Liver (tissue), 9 donors: ENCODE results near the gene SIPA1L3. TPM values are rescaled to one million over a fixed set of nuclear protein-coding genes. Genes with fewer than 3 reads are reported as not detected.

ENCODE experiments used
- DNase-seq: peaks from one replicate; pipeline ENCODE4 v3.0.0-alpha.2; 2017; ENCODE audit warnings: low spot score
- H3K27ac ChIP-seq, 2 donors: one replicate each; pipeline ENCODE4 v1.7.0; 2013; ENCODE audit warnings: inconsistent platforms in 2 of 2, low read length in 2 of 2, control low read depth in 1 of 2, low read depth in 1 of 2, mild to moderate bottlenecking in 1 of 2
- H3K27me3 ChIP-seq, 4 donors: one replicate each; pipeline versions ENCODE4 v1.6.1 to v1.7.0; 2013; ENCODE audit warnings: low read length in 3 of 4, inconsistent platforms in 1 of 4, mild to moderate bottlenecking in 1 of 4, moderate library complexity in 1 of 4; ENCODE audit not compliant: control insufficient read depth in 4 of 4, insufficient read depth in 4 of 4
- H3K36me3 ChIP-seq, 4 donors: one replicate each; pipeline versions ENCODE4 v1.6.1 to v1.7.0; 2013; ENCODE audit warnings: low read length in 3 of 4, mild to moderate bottlenecking in 3 of 4, low read depth in 1 of 4, moderate library complexity in 1 of 4; ENCODE audit not compliant: control insufficient read depth in 4 of 4, insufficient read depth in 3 of 4
- H3K4me1 ChIP-seq, 4 donors: one replicate each; pipeline versions ENCODE4 v1.6.1 to v1.7.0; 2013; ENCODE audit warnings: low read length in 3 of 4, mild to moderate bottlenecking in 3 of 4, moderate library complexity in 1 of 4; ENCODE audit not compliant: control insufficient read depth in 4 of 4, insufficient read depth in 4 of 4
- H3K4me3 ChIP-seq, 3 donors: one replicate each; pipeline versions ENCODE4 v1.6.1 to v1.7.0; 2013; ENCODE audit warnings: low read length in 3 of 3, control low read depth in 1 of 3, low read depth in 1 of 3, mild to moderate bottlenecking in 1 of 3
- H3K9ac ChIP-seq, 2 donors: one replicate each; pipeline ENCODE4 v1.7.0; 2013; ENCODE audit warnings: low read length in 2 of 2, mild to moderate bottlenecking in 2 of 2, moderate library complexity in 2 of 2, control low read depth in 1 of 2, low read depth in 1 of 2
- H3K9me3 ChIP-seq, 4 donors: one replicate each; pipeline versions ENCODE4 v1.6.1 to v1.7.0; 2013; ENCODE audit warnings: low read length in 3 of 4; ENCODE audit not compliant: control insufficient read depth in 4 of 4
- ATF3 ChIP-seq: IDR thresholded peaks from 2 replicates; pipeline ENCODE4 v1.6.1; 2016; ENCODE audit warnings: antibody characterized with exemption
- CTCF ChIP-seq: fragments of 150-350 bp; IDR thresholded peaks from 2 replicates; pipeline ENCODE4 v1.5.1; 2017; ENCODE audit warnings: improper control_type of control experiment, low read depth, low read length; ENCODE audit not compliant: missing input control
- EGR1 ChIP-seq, 2 donors: IDR thresholded peaks; 2 replicates each; pipeline ENCODE4 v1.6.1; 2016 to 2018; ENCODE audit warnings: antibody characterized with exemption in 2 of 2, low read depth in 2 of 2
- FOXA1 ChIP-seq: IDR thresholded peaks from 2 replicates; pipeline ENCODE4 v1.6.1; 2016; ENCODE audit warnings: antibody characterized with exemption
- FOXA2 ChIP-seq: IDR thresholded peaks from 2 replicates; pipeline ENCODE4 v1.6.1; 2016; ENCODE audit warnings: antibody characterized with exemption
- GABPA ChIP-seq, 2 donors: IDR thresholded peaks in 1 of 2; conservative IDR thresholded peaks in 1 of 2; 2 replicates each; pipeline ENCODE4 v1.6.1; 2016; ENCODE audit warnings: antibody characterized with exemption in 2 of 2, mild to moderate bottlenecking in 1 of 2, moderate library complexity in 1 of 2
- HNF4A ChIP-seq, 2 donors: conservative IDR thresholded peaks; 2 replicates each; pipeline ENCODE4 v1.6.1; 2016; ENCODE audit warnings: antibody characterized with exemption in 2 of 2, mild to moderate bottlenecking in 2 of 2
- HNF4G ChIP-seq: IDR thresholded peaks from 2 replicates; pipeline ENCODE4 v1.6.1; 2016; ENCODE audit warnings: antibody characterized with exemption
- JUND ChIP-seq, 2 donors: IDR thresholded peaks; 2 replicates each; pipeline ENCODE4 v1.6.1; 2016; ENCODE audit warnings: antibody characterized with exemption in 2 of 2
- MAX ChIP-seq: IDR thresholded peaks from 2 replicates; pipeline ENCODE4 v1.6.1; 2016; ENCODE audit warnings: antibody characterized with exemption
- NR2F2 ChIP-seq: IDR thresholded peaks from 2 replicates; pipeline ENCODE4 v1.6.1; 2016; ENCODE audit warnings: antibody characterized with exemption
- RAD21 ChIP-seq, 2 donors: IDR thresholded peaks; 2 replicates each; pipeline ENCODE4 v1.6.1; 2016; ENCODE audit warnings: antibody characterized with exemption in 2 of 2, mild to moderate bottlenecking in 2 of 2
- REST ChIP-seq: IDR thresholded peaks from 2 replicates; pipeline ENCODE4 v1.6.1; 2016; ENCODE audit warnings: antibody characterized with exemption, mild to moderate bottlenecking
- RXRA ChIP-seq, 2 donors: IDR thresholded peaks; 2 replicates each; pipeline ENCODE4 v1.6.1; 2017 to 2018; ENCODE audit warnings: antibody characterized with exemption in 2 of 2, mild to moderate bottlenecking in 1 of 2
- SP1 ChIP-seq: IDR thresholded peaks from 2 replicates; pipeline ENCODE4 v1.6.1; 2018; ENCODE audit warnings: antibody characterized with exemption, mild to moderate bottlenecking
- TAF1 ChIP-seq: conservative IDR thresholded peaks from 2 replicates; pipeline ENCODE4 v1.6.1; 2016; ENCODE audit warnings: antibody characterized with exemption, mild to moderate bottlenecking
- YY1 ChIP-seq: IDR thresholded peaks from 2 replicates; pipeline ENCODE4 v1.6.1; 2016; ENCODE audit warnings: antibody characterized with exemption, mild to moderate bottlenecking
- ZBTB33 ChIP-seq: IDR thresholded peaks from 2 replicates; pipeline ENCODE4 v1.6.1; 2016; ENCODE audit warnings: antibody characterized with exemption
- WGBS: extraction: QIAGEN DNeasy Blood & Tissue Kit; methylation state at CpG from one replicate; pipeline ENCODE4 v1.1.7; 2013; 5-methylcytosine and 5-hydroxymethylcytosine counted together
- polyA plus RNA-seq, 2 donors: library from polyadenylated mRNA; stranded (reverse) in 1 of 2; unstranded in 1 of 2; fragments of 200-250 nt in 1 of 2; fragments of >200 nt in 1 of 2; fragmentation: Nextera tagmentation in 1 of 2; extraction: Ambion mirVana in 1 of 2; gene quantifications; one replicate each; pipeline versions ENCODE4 v1.2.1 to v1.2.3, GENCODE V29; 2013 to 2015
- total RNA-seq, 2 donors: library from RNA; depleted of rRNA; stranded (reverse); fragments of >200 nt; gene quantifications; one replicate each; pipeline ENCODE4 v1.2.3, GENCODE V29; 2014
- donor health status: healthy.
- donor health status: healthy.
- donor health status: healthy.
- donor health status: healthy.
- donor health status: healthy.

SIPA1L3 gene
- total and polyA plus RNA-seq, 4 donors = 2.4 to 10.0 (median 4.4) TPM

- Histone ChIP-seq H3K9me3 (no peaks in the 10 kb centered on the region), H3K27ac (peak within 1 kb of the TSS; percentile 69 to 71), H3K4me3 (peak within 1 kb of the TSS; percentile 90 to 98 (median 98)), H3K4me1 (peaks cover 0 to 19% (median 13%) of the 10 kb centered on the region in 4 donors), H3K9ac (peak within 1 kb of the TSS; percentile 42 to 71), H3K27me3 (no peaks in the 10 kb centered on the region), H3K36me3 (no peaks in the 10 kb centered on the region)
- peak; percentile 55 for DNase-seq
- 10% methylated on average over 63 of the region's 63 CpGs for WGBS
- TF ChIP-seq FOXA2 (no peak), RAD21 (IDR thresholded peaks at IDR 0.05) (no peak), NR2F2 (no peak), EGR1 (IDR thresholded peaks at IDR 0.05; ENCODE audit: low read depth in 2 of 2) (no peak), SP1 (no peak), RXRA (IDR thresholded peaks at IDR 0.05) (no peak)
These were observed 801 bp upstream of the SIPA1L3 start, which contains the start of gene WDR87 for GRCh38 chr19:37905946-37906868. WDR87 (minus strand) TSS chr19:37906594; CDS start chr19:37898239, 8,355 bp downstream.

- DNase-seq = no peak
- WGBS = 31% methylated on average over 13 of the region's 13 CpGs
- H3K27me3 ChIP-seq = no peaks in the 10 kb centered on the region
- no peak overlapping the region for H3K27ac ChIP-seq
- no peak for TF ChIP-seq EGR1 (IDR thresholded peaks at IDR 0.05; ENCODE audit: low read depth in 2 of 2)
- TF ChIP-seq CTCF = no peak
- TF ChIP-seq FOXA2 = no peak
- no peak for TF ChIP-seq HNF4G
- TF ChIP-seq HNF4A (conservative IDR thresholded peaks at IDR 0.05) = no peak
- TF ChIP-seq JUND (IDR thresholded peaks at IDR 0.05) = no peak
- TF ChIP-seq GABPA (IDR thresholded peaks at IDR 0.05 in 1 of 2, conservative IDR thresholded peaks at IDR 0.05 in 1 of 2) = no peak
- TF ChIP-seq YY1 = no peak
- TF ChIP-seq TAF1 = no peak
- TF ChIP-seq ATF3 = no peak
- TF ChIP-seq NR2F2 = no peak
- no peak for TF ChIP-seq ZBTB33
- TF ChIP-seq REST = no peak
- no peak for TF ChIP-seq SP1
- no peak for TF ChIP-seq RXRA (IDR thresholded peaks at IDR 0.05)
- TF ChIP-seq FOXA1 = no peak
- no peak for TF ChIP-seq MAX
- no peaks in the 10 kb centered on the region for H3K9me3 ChIP-seq
- peak overlapping the region in 1 of 2 donors; percentile 71 for H3K9ac ChIP-seq
- no peaks in the 10 kb centered on the region for H3K36me3 ChIP-seq
- H3K4me3 ChIP-seq = peak overlapping the region; percentile 90 to 98 (median 98)
- H3K4me1 ChIP-seq = peaks cover 0 to 19% (median 13%) of the 10 kb centered on the region in 4 donors
These were observed 887 bp downstream of the SIPA1L3 start for GRCh38 chr19:37907735-37908455.
